HFFc6 (cell line): ENCODE measurements around the gene PLD6. TPM values are rescaled to one million over a fixed set of nuclear protein-coding genes. Genes with fewer than 3 reads are reported as not detected.

ENCODE experiments used
- DNase-seq: peaks from one replicate; pipeline ENCODE4 v3.0.0-alpha.2; 2018
- H3K27ac Mint-ChIP-seq: 2 replicates; pipeline ENCODE4 v1.8.0; 2020; ENCODE audit warnings: mild to moderate bottlenecking, mixed read lengths
- H3K27me3 Mint-ChIP-seq: 2 replicates; pipeline ENCODE4 v1.8.0; 2021; ENCODE audit warnings: mild to moderate bottlenecking, moderate library complexity, mixed read lengths; ENCODE audit not compliant: insufficient read depth
- H3K36me3 Mint-ChIP-seq: 2 replicates; pipeline ENCODE4 v1.8.0; 2021; ENCODE audit warnings: low read depth, mixed read lengths
- H3K4me1 Mint-ChIP-seq: 2 replicates; pipeline ENCODE4 v1.8.0; 2020; ENCODE audit warnings: low read depth, mixed read lengths
- H3K4me3 Mint-ChIP-seq: 2 replicates; pipeline ENCODE4 v1.8.0; 2020; ENCODE audit warnings: mild to moderate bottlenecking, moderate library complexity, mixed read lengths
- H3K9me3 Mint-ChIP-seq: 2 replicates; pipeline ENCODE4 v1.8.0; 2020; ENCODE audit warnings: mild to moderate bottlenecking, mixed read lengths
- total RNA-seq, 6 experiments: library from RNA; stranded (reverse); fragmentation: NEBNext Ultra II Directional; extraction: Animal tissue kit (Norgen Biotek cat#: 25700); gene quantifications; 2 replicates in 1 of 6; 3 replicates in 5 of 6; pipeline ENCODE4 v1.2.3, GENCODE V29; 2021
- TF ChIP-seq, protein P1 (sequence below): fragments of 200-600 bp; sonication (generic); IDR thresholded peaks from 2 replicates; pipeline ENCODE4 v1.5.0; 2021; ENCODE audit warnings: antibody characterized with exemption, mild to moderate bottlenecking

PLD6 gene
- total RNA-seq, 6 experiments from 2014 or later: 1.7 to 3.6 (median 2.3) TPM

DNA sequence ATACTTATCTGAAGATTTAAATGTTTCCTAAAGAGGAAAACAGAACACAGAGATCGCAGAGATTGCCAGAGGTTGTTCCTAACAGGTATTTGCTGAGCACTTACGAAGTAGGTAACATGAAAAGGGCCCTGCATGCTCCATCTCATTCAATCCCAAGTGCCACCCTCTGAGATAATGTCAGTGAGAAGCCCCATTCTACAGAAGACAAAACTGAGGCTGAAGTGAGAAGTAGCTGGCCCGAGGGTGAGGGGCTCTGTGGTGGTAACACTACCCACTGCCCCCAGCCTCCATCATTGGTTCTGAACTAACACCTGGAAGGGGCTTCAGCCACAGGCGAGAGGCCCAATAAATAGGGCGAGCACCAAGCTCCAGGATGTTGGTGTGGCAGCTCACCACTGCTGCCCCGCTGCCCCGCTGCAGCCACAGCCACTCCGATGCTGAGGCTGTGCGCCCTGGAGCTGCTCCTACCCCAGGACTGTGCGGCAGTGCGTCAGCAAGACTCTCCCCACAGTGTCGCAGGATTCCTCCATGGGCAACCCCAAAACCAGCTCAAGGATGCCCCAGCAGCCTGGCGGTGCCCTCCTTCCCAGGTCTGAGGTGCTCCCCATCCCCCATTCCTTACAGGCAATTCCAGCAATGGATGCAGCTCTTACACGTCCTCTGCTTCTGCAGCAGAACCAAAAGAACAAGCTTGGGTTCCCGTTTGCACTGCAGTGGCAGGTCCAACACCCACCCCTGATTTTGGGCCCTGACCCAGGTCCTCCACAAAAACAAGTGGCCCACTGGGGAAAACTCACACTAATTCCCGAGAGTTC lies 20.5 kb upstream of the PLD6 start:
- H3K4me1 Mint-ChIP-seq: no peaks in the 10 kb centered on the region
- no peak overlapping the region for H3K4me3 Mint-ChIP-seq
- no peak for DNase-seq
- H3K36me3 Mint-ChIP-seq: peaks cover 55% of the 10 kb centered on the region
- TF ChIP-seq, protein P1, sequence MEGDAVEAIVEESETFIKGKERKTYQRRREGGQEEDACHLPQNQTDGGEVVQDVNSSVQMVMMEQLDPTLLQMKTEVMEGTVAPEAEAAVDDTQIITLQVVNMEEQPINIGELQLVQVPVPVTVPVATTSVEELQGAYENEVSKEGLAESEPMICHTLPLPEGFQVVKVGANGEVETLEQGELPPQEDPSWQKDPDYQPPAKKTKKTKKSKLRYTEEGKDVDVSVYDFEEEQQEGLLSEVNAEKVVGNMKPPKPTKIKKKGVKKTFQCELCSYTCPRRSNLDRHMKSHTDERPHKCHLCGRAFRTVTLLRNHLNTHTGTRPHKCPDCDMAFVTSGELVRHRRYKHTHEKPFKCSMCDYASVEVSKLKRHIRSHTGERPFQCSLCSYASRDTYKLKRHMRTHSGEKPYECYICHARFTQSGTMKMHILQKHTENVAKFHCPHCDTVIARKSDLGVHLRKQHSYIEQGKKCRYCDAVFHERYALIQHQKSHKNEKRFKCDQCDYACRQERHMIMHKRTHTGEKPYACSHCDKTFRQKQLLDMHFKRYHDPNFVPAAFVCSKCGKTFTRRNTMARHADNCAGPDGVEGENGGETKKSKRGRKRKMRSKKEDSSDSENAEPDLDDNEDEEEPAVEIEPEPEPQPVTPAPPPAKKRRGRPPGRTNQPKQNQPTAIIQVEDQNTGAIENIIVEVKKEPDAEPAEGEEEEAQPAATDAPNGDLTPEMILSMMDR: no peak
- H3K27me3 Mint-ChIP-seq: no peaks in the 10 kb centered on the region; the same call in 1 of the 2 replicates
- no peaks in the 10 kb centered on the region for H3K9me3 Mint-ChIP-seq
- no peak overlapping the region for H3K27ac Mint-ChIP-seq

DNA sequence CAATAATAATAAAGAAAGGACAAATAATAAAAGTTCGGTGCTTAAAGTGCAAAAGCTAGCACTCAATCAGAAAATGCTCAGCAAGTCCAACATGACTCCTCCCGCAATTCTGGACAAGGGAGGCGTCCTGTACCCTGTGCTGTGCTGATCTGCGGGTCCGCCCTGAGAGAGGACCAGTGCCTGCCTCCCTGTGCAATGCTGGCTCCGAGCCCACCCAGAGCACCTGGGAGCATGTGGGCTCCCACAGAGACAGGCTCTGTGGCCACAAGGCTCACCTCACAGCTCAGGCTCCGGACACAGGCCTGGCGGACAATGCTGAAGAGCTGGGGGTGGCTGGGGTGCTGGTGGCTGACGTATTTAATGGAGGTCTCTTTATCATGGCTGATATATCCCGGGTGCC lies 19.8 kb upstream of the PLD6 start:
- peaks cover 49% of the 10 kb centered on the region for H3K36me3 Mint-ChIP-seq
- no peak overlapping the region for H3K27ac Mint-ChIP-seq
- no peaks in the 10 kb centered on the region for H3K4me1 Mint-ChIP-seq
- no peaks in the 10 kb centered on the region for H3K9me3 Mint-ChIP-seq
- DNase-seq: no peak
- no peaks in the 10 kb centered on the region; the same call in 1 of the 2 replicates for H3K27me3 Mint-ChIP-seq
- TF ChIP-seq, protein P1: no peak
- H3K4me3 Mint-ChIP-seq: no peak overlapping the region

DNA sequence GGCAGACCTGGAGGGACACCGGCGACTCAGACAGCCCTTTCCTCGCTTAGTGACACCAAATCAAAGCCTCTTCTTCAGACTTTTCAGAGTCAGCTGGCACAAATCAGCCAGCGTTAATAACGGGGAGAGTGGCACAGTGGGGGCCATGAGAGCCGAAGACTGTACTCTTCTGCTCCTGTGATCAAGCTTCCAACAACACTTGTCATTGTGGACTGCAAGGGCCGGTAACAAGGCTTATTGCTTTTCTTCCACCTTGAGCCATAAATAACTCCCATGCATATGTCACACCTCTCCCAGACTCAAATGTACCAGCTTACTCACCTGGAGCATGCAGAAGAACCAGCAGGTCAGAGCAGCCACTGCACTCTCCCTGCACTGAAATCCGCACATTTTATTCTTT lies 18.0 kb upstream of the PLD6 start:
- TF ChIP-seq, protein P1: no peak
- Mint-ChIP-seq H3K36me3 (peaks cover 41% of the 10 kb centered on the region), H3K27me3 (peaks cover 3% of the 10 kb centered on the region), H3K9me3 (no peaks in the 10 kb centered on the region), H3K27ac (no peak overlapping the region), H3K4me3 (no peak overlapping the region), H3K4me1 (no peaks in the 10 kb centered on the region)
- DNase-seq: no peak

DNA sequence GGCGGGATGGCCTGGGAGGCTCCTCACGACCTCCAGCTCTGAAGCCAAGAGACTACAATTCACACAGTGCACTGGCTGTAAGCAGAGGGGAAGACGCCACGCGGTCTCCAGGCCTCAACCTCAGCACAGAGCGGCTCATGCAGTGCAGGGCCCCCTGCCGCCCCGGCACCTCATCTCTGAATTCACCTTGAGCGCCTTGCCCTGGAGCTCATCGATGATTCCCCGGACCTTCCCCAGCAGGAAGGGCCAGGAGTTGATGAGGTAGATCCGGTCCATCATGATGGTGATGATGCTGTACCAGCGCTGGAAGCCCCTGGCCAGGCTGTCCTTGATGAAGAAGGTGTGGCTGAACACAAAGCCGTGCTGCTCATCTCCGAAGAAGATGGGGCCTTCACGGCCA lies 17.6 kb upstream of the PLD6 start:
- Mint-ChIP-seq H3K27me3 (peaks cover 3% of the 10 kb centered on the region), H3K36me3 (peaks cover 37% of the 10 kb centered on the region), H3K4me1 (no peaks in the 10 kb centered on the region), H3K27ac (no peak overlapping the region), H3K4me3 (no peak overlapping the region), H3K9me3 (no peaks in the 10 kb centered on the region)
- DNase-seq: no peak
- TF ChIP-seq, protein P1: no peak

DNA sequence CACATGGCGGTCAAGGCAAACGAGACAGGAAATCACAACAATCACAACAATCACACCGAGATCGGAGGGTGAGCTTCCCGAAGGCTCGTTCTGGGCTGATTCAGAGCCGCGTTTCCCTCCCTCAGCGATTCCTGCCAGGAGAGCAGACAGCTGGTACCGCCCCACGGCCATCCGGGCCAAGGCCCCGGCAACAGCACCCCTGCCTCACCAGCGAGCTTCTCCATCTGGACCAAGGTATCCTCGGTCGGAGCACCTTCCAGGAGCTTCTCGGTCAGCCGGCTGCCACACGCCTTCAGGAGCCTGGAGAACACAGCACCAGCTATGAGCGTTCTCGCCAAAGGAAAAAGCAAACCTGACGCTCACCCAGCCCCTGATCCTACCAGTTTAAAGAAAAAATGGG lies 15.2 kb upstream of the PLD6 start:
- Mint-ChIP-seq H3K27me3 (peaks cover 3% of the 10 kb centered on the region), H3K9me3 (no peaks in the 10 kb centered on the region), H3K4me1 (no peaks in the 10 kb centered on the region), H3K4me3 (no peak overlapping the region), H3K27ac (no peak overlapping the region), H3K36me3 (peaks cover 45% of the 10 kb centered on the region)
- DNase-seq: no peak
- TF ChIP-seq, protein P1: no peak
